SK-N-SH (cell line): ENCODE data around the gene PSMB5. TPM values are rescaled to one million over a fixed set of nuclear protein-coding genes. Genes with fewer than 3 reads are reported as not detected.

Source experiments
- CTCF ChIA-PET: fragments of 300-600, 350-600 bp; formaldehyde crosslinking; extraction: SDS; loops from one replicate; lab custom pipeline; 2021; lab: Yijun Ruan, JAX
- POLR2A ChIA-PET: fragments of 350-600 bp; sonication (Branson Sonifier 250); formaldehyde crosslinking; extraction: SDS; loops from one replicate; lab custom pipeline; 2020; ENCODE audit warnings: antibody characterized with exemption, inconsistent platforms; lab: Yijun Ruan, JAX
- DNase-seq: peaks from one replicate; pipeline ENCODE4 v3.0.0; 2012
- H2AFZ ChIP-seq: fragments of 200-600 bp; sonication (generic); 2 replicates; pipeline ENCODE4 v1.8.1; 2016; ENCODE audit warnings: antibody characterized with exemption, mild to moderate bottlenecking, low read depth
- H3F3A ChIP-seq: fragments of 200-600 bp; sonication (generic); replicated peaks from 2 replicates; pipeline ENCODE3; 2016; ENCODE audit warnings: antibody characterized with exemption, mild to moderate bottlenecking; ENCODE audit not compliant: insufficient read depth
- H3K27ac ChIP-seq, 2 experiments: fragments of 200-500 bp in 1 of 2; fragments of 200-600 bp in 1 of 2; sonication (Bioruptor generic) in 1 of 2; sonication (generic), shearing (Covaris generic) in 1 of 2; 2 replicates each; pipeline versions ENCODE4 v1.5.1 to v1.6.1; 2014 to 2016; ENCODE audit warnings: low read depth in 2 of 2, inconsistent platforms in 1 of 2, low read length in 1 of 2, mild to moderate bottlenecking in 1 of 2, mixed read lengths in 1 of 2
- H3K27me3 ChIP-seq: fragments of 200-600 bp; sonication (generic), shearing (Covaris generic); 2 replicates; pipeline ENCODE4 v1.6.1; 2016; ENCODE audit warnings: mixed run types; ENCODE audit not compliant: insufficient read depth
- H3K36me3 ChIP-seq, 2 experiments: fragments of 200-500 bp in 1 of 2; fragments of 200-600 bp in 1 of 2; sonication (Bioruptor generic) in 1 of 2; sonication (generic) in 1 of 2; replicated peaks in 1 of 2; 2 replicates each; pipeline versions ENCODE3 to v1.5.1; 2014 to 2016; ENCODE audit warnings: low read length in 1 of 2, mild to moderate bottlenecking in 1 of 2; ENCODE audit not compliant: insufficient read depth in 2 of 2, control insufficient read depth in 1 of 2
- H3K4me1 ChIP-seq, 2 experiments: fragments of 200-500 bp in 1 of 2; fragments of 200-600 bp in 1 of 2; sonication (Bioruptor generic) in 1 of 2; sonication (generic), shearing (Covaris generic) in 1 of 2; 2 replicates each; pipeline versions ENCODE4 v1.5.1 to v1.6.1; 2014 to 2016; ENCODE audit warnings: low read depth in 1 of 2, low read length in 1 of 2, mixed run types in 1 of 2; ENCODE audit not compliant: insufficient read depth in 2 of 2, control insufficient read depth in 1 of 2
- H3K4me2 ChIP-seq: fragments of 200-600 bp; sonication (generic), shearing (Covaris generic); 2 replicates; pipeline ENCODE4 v1.6.1; 2017; ENCODE audit warnings: mixed run types
- H3K4me3 ChIP-seq, 2 experiments: fragments of 200-500 bp in 1 of 2; fragments of 200-600 bp in 1 of 2; sonication (Bioruptor generic) in 1 of 2; sonication (generic), shearing (Covaris generic) in 1 of 2; 2 replicates each; pipeline versions ENCODE4 v1.5.1 to v1.8.1; 2014 to 2016; ENCODE audit warnings: low read depth in 2 of 2, inconsistent platforms in 1 of 2, low read length in 1 of 2, mild to moderate bottlenecking in 1 of 2, mixed read lengths in 1 of 2, moderate library complexity in 1 of 2
- H3K79me2 ChIP-seq: fragments of 200-600 bp; sonication (generic); 2 replicates; pipeline ENCODE4 v1.8.1; 2017; ENCODE audit warnings: mild to moderate bottlenecking; ENCODE audit not compliant: insufficient read depth
- H3K9ac ChIP-seq: fragments of 200-600 bp; sonication (generic); 2 replicates; pipeline ENCODE4 v1.6.1; 2017; ENCODE audit warnings: mixed run types
- H3K9me2 ChIP-seq: fragments of 200-600 bp; sonication (generic); 2 replicates; pipeline ENCODE4 v1.6.1; 2017; ENCODE audit warnings: mixed run types
- H3K9me3 ChIP-seq: fragments of 200-600 bp; sonication (generic); 2 replicates; pipeline ENCODE4 v1.6.1; 2017; ENCODE audit warnings: mixed run types, mild to moderate bottlenecking, moderate library complexity
- H4K20me1 ChIP-seq: fragments of 200-600 bp; sonication (generic); 2 replicates; pipeline ENCODE4 v1.6.1; 2017; ENCODE audit warnings: mild to moderate bottlenecking, mixed run types; ENCODE audit not compliant: insufficient read depth
- CTCF ChIP-seq: fragments of 200-600 bp; sonication (generic); IDR thresholded peaks from 2 replicates; pipeline ENCODE4 v1.6.1; 2017; ENCODE audit warnings: antibody characterized with exemption, mild to moderate bottlenecking, moderate library complexity
- EP300 ChIP-seq, 2 experiments: IDR thresholded peaks; 2 replicates each; pipeline versions ENCODE4 v1.4.0 to v1.6.1; 2012; ENCODE audit warnings: borderline replicate concordance in 1 of 2, low read depth in 1 of 2, low read length in 1 of 2
- EZH2phosphoT487 ChIP-seq: fragments of 200-600 bp; sonication (generic); IDR thresholded peaks from 2 replicates; pipeline ENCODE4 v1.6.1; 2017; ENCODE audit warnings: low read depth, mixed run types, mild to moderate bottlenecking, antibody characterized with exemption, moderate library complexity, borderline replicate concordance
- GABPA ChIP-seq: IDR thresholded peaks from 2 replicates; pipeline ENCODE4 v1.4.0; 2012; ENCODE audit warnings: low read depth, mild to moderate bottlenecking
- IRF3 ChIP-seq: fragments of 150-350 bp; IDR thresholded peaks from 2 replicates; pipeline ENCODE4 v1.6.1; 2016; ENCODE audit warnings: mild to moderate bottlenecking, low read depth, low read length
- JUND ChIP-seq: IDR thresholded peaks from 2 replicates; pipeline ENCODE4 v1.4.0; 2012
- MAX ChIP-seq: IDR thresholded peaks from 2 replicates; pipeline ENCODE4 v1.4.0; 2012; ENCODE audit warnings: low read depth
- MEF2A ChIP-seq: IDR thresholded peaks from 2 replicates; pipeline ENCODE4 v1.4.0; 2012; ENCODE audit warnings: low read depth, borderline replicate concordance
- MXI1 ChIP-seq: IDR thresholded peaks from 2 replicates; pipeline ENCODE4 v1.6.1; 2012; ENCODE audit warnings: mild to moderate bottlenecking, low read depth, low read length, improper control_type of control experiment
- NFIC ChIP-seq: IDR thresholded peaks from 2 replicates; pipeline ENCODE4 v1.4.0; 2012; ENCODE audit warnings: borderline replicate concordance
- PBX3 ChIP-seq: IDR thresholded peaks from 2 replicates; pipeline ENCODE4; 2012
- POLR2AphosphoS5 ChIP-seq: IDR thresholded peaks from 2 replicates; pipeline ENCODE4 v1.6.1; 2012; ENCODE audit warnings: low read depth, low read length
- RAD21 ChIP-seq: IDR thresholded peaks from 2 replicates; pipeline ENCODE4 v1.6.1; 2012; ENCODE audit warnings: mild to moderate bottlenecking, low read length
- RCOR1 ChIP-seq: fragments of 150-350 bp; IDR thresholded peaks from 2 replicates; pipeline ENCODE4 v1.6.1; 2017; ENCODE audit warnings: antibody characterized with exemption, low read length
- RFX5 ChIP-seq: IDR thresholded peaks from 2 replicates; pipeline ENCODE4 v1.6.1; 2012; ENCODE audit warnings: mild to moderate bottlenecking, improper control_type of control experiment, low read length
- SMC3 ChIP-seq: IDR thresholded peaks from 2 replicates; pipeline ENCODE4 v1.6.1; 2012; ENCODE audit warnings: low read depth, low read length, improper control_type of control experiment
- TCF12 ChIP-seq: IDR thresholded peaks from 2 replicates; pipeline ENCODE4 v1.4.0; 2012
- ZBTB33 ChIP-seq: IDR thresholded peaks from 2 replicates; pipeline ENCODE4 v1.4.0; 2012; ENCODE audit warnings: low read depth, borderline replicate concordance
- WGBS: methylation state at CpG from one replicate; pipeline ENCODE4 v1.1.6; 2017; ENCODE audit warnings: low lambda C conversion rate; 5-methylcytosine and 5-hydroxymethylcytosine counted together
- polyA plus RNA-seq, 3 experiments: library from polyadenylated mRNA; depleted of rRNA; stranded (reverse); fragments of >200 nt; gene quantifications; 2 replicates each; pipeline ENCODE4 v1.2.3, GENCODE V29; 2012

The PSMB5 gene
- polyA plus RNA-seq, 1 of the 3 experiments (the other 2 are of a cell fraction) = 337 TPM

- TF ChIP-seq IRF3 (peak; percentile 73), RFX5 (peak; percentile 23; the same call in 1 of the 2 replicates), MAX (peak; percentile 89), RCOR1 (peak; percentile 5; the same call in 1 of the 2 replicates)
Observed at GRCh38 chr14:23006544-23007419, 27.9 kb downstream of the PSMB5 start (continued).

GRCh38 chr14:23006188-23006534 lies 28.5 kb downstream of the PSMB5 start:
- peak overlapping the region; percentile 89 for H3K4me2 ChIP-seq
- H3K27ac ChIP-seq = peak overlapping the region; percentile 81 to 97
- no peak for DNase-seq
- H3K27me3 ChIP-seq = no peaks in the 10 kb centered on the region
- H3K36me3 ChIP-seq = no peaks in the 10 kb centered on the region
- ChIA-PET POLR2A (interaction anchor here (0.7 to 2.6 kb wide), 15 partner anchors 9 to 1235 kb away, joined by 3 to 33 read pairs (median 5); partner anchors contain the start of genes ACIN1 and CDH24), CTCF (interaction anchor here (0.6 to 4.1 kb wide), 20 partner anchors 10 to 90 kb away, joined by 3 to 61 read pairs (median 6); partner anchors contain the start of genes AJUBA, CDH24, PRMT5 and PSMB5)
- H3K9ac ChIP-seq = peak overlapping the region; percentile 74
- H3K4me1 ChIP-seq = peaks cover 10 to 18% of the 10 kb centered on the region in 2 experiments
- no peaks in the 10 kb centered on the region for H4K20me1 ChIP-seq
- H2AFZ ChIP-seq = peak overlapping the region; percentile 86
- H3K9me3 ChIP-seq = no peaks in the 10 kb centered on the region
- peak overlapping the region; percentile 67 to 68 for H3K4me3 ChIP-seq
- peaks cover 24% of the 10 kb centered on the region for H3F3A ChIP-seq
- no peaks in the 10 kb centered on the region for H3K9me2 ChIP-seq
- WGBS = 73% methylated on average over 5 of the region's 5 CpGs
- H3K79me2 ChIP-seq = 0 out of 2 replicates have a peak, but pooled peaks cover 3% of the 10 kb centered on the region
- TF ChIP-seq SMC3 = no peak
- no peak for TF ChIP-seq CTCF
- TF ChIP-seq NFIC = no peak
- TF ChIP-seq MEF2A = no peak
- TF ChIP-seq POLR2AphosphoS5 = no peak
- no peak for TF ChIP-seq JUND
- TF ChIP-seq MXI1 = no peak
- TF ChIP-seq RAD21 = no peak
- no peak for TF ChIP-seq EZH2phosphoT487
- no peak for TF ChIP-seq TCF12
- no peak for TF ChIP-seq GABPA
- TF ChIP-seq ZBTB33 = no peak
- no peak for TF ChIP-seq PBX3
- no peak for TF ChIP-seq EP300 (IDR thresholded peaks at IDR 0.05; ENCODE audit: borderline replicate concordance in 1 of 2, low read depth in 1 of 2, low read length in 1 of 2)
- TF ChIP-seq RFX5 = no peak
